GM10248 (cell line): Measurements from ENCODE around the gene NDP.

Source experiments
- CTCF ChIA-PET: fragments of 300-600 bp; sonication (Branson Sonifier 250); formaldehyde crosslinking; extraction: SDS; loops from one replicate; lab custom pipeline; 2021; ENCODE audit warnings: antibody characterized with exemption; lab: Yijun Ruan, JAX
- POLR2A ChIA-PET: fragments of 350-650 bp; sonication (Branson Sonifier 250); formaldehyde crosslinking; extraction: SDS; loops from one replicate; lab custom pipeline; 2020; ENCODE audit warnings: antibody characterized with exemption; lab: Yijun Ruan, JAX
- DNase-seq: peaks from one replicate; pipeline ENCODE4 v3.0.0; 2012; ENCODE audit errors: extremely low spot score
- TF ChIP-seq, protein P1 (sequence below): IDR thresholded peaks from 2 replicates; pipeline ENCODE4 v1.5.1; 2012; ENCODE audit warnings: mild to moderate bottlenecking, low read depth; ENCODE audit errors: extremely low read depth, missing control alignments, control extremely low read depth

The NDP gene, protein sequence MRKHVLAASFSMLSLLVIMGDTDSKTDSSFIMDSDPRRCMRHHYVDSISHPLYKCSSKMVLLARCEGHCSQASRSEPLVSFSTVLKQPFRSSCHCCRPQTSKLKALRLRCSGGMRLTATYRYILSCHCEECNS

DNA sequence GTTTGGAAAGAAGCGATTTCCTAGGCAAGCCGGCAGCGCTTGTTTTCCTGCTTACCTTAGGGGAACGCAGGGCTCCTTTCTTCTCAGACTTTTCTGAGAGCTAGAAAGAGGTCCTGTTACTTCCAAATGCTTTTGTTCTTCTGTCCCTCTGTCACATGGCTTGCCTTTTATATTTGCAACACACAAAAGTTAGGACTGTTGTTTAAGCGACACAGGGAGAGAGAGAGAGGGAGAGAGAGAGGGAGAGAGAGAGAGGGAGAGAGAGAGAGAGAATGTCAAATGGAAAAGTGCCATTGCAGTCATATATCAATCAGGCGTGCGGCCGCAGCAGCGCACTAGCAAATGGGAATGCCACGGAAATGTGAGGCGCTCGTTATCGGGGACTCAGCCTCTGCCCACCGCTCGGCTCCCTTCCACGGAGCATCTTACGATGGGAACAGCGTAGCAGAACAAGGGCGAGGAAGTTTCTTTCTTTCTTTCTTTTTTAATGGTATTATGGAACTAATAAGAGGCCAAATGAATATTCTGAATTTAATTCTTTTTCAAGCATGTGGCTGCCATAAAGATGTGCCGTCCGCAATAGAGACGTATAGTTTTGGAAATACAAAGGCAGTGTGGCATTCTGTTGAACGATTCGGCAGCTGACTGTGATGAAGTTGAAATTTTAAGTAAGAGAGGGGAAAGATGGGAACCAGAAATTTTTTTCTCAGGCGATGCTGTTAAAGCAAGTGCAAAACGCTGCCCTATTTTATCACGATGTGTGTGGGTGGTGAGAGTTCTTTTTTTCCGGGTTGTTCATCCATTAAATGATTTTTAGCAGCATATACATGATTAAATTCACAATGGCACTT lies at the start of gene NDP:
Gene NDP (minus strand): TSS at position 142 of the 851 bp plus-strand sequence. CDS start 14,745 bp downstream, outside the sequence.
- TF ChIP-seq, protein P1, sequence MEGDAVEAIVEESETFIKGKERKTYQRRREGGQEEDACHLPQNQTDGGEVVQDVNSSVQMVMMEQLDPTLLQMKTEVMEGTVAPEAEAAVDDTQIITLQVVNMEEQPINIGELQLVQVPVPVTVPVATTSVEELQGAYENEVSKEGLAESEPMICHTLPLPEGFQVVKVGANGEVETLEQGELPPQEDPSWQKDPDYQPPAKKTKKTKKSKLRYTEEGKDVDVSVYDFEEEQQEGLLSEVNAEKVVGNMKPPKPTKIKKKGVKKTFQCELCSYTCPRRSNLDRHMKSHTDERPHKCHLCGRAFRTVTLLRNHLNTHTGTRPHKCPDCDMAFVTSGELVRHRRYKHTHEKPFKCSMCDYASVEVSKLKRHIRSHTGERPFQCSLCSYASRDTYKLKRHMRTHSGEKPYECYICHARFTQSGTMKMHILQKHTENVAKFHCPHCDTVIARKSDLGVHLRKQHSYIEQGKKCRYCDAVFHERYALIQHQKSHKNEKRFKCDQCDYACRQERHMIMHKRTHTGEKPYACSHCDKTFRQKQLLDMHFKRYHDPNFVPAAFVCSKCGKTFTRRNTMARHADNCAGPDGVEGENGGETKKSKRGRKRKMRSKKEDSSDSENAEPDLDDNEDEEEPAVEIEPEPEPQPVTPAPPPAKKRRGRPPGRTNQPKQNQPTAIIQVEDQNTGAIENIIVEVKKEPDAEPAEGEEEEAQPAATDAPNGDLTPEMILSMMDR: no peak
- no peak for DNase-seq
- ChIA-PET POLR2A (no interaction called here), CTCF (interaction anchor here (2.1 kb wide), 1 partner anchor 15 kb away, joined by 8 read pairs; no protein-coding TSS in a partner anchor)

DNA sequence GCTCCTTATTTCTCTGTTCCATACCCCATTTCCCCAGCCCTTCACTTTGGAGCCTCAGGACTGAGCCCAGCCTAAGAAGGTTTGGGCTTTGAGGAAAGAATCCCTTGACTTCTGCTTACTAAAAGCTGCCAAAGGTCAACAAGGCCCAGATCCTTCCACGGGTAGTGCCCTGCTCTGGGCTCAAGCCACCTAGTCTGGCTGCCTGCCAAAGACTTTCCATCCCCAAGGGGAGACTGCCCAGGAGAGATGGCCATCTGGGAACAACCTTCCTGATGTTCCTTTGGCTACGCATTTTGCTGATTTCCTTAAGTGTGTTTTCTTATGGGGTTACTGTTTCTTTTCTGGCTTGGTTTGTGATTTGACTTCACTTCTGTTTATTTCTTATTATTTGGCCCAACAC lies 49.8 kb upstream of the NDP start:
- no peak for DNase-seq
- TF ChIP-seq, protein P1: no peak
- CTCF ChIA-PET: no interaction called here
- POLR2A ChIA-PET: no interaction called here

DNA sequence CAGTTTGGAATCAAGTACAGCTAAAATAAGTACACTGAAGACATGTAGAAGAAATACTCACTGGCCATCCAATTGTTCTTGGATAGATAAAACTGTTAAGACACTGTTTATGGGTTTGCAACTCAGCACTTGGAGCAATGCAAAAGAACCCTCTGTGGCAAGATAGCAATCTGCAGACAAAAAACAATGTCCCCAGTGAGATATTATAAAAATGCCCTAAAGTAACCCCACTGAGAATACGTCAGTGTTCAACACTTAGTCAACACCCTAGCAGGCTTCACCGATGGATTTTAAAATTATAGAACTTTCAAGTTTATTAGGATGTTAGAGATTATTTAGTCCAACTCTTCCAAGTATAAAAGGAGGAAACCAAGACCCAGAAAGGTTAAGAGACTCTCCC lies 47.5 kb upstream of the NDP start:
- TF ChIP-seq, protein P1: no peak

DNA sequence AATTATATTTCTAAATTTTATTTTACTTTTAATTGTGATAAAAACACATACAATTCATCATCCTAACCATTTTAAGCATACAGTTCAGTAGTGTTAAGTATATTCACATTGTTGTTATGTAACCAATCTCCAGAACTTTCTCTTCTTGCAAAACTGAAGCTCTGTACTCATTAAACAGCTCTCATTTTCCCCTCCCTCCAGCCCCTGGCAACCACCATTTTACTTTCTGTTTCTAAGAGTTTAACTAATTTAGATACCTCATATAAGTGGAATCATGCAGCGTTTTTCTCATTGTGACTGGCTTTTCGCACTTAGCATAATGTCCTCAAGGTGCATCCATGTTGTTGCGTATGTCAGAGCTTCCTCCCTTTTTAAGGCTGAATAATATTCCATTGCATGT lies 46.7 kb upstream of the NDP start:
- ChIA-PET POLR2A (no interaction called here), CTCF (no interaction called here)
- TF ChIP-seq, protein P1: no peak
- no peak for DNase-seq

More for the DNA sequence above, 47.5 kb upstream of the NDP start:
- ChIA-PET POLR2A (no interaction called here), CTCF (no interaction called here)
- DNase-seq: no peak

DNA sequence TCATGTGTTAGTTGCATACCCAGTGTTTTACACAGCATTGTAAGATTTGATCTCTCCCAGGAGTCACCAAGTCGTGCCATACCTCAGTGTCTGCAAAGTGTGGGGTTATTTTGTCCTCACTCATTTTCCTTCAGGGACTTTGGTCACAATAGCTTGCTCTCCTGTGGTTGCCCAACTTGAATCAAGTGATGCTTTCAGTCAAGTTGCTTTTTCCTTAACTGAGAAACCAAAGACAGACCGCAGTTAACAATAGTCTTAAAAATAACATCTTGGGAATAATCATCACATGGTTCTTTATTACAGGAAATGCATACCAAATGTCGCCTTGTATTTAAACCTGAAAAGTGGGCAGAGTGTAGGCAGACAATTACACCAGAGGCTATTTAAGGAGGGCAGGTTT lies 44.5 kb upstream of the NDP start:
- ChIA-PET POLR2A (no interaction called here), CTCF (no interaction called here)
- DNase-seq: no peak
- TF ChIP-seq, protein P1: no peak

DNA sequence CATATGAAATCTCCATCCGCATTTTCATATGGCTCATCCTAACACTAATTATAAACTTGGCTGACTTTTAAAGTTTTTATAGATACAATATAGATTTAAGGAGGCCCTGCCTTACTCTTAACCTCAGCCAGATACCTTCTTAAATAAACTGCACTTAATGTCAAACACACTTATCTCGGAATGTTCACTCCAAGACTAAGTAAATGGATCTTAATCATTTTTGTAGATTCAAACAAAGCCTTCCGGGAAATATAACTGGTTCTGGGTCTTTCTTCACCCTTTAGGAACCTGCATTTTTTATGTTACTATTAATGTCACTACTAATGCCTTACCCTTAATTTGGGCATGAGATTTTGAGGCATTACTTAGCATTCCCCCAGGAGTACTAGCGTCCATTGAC lies 43.7 kb upstream of the NDP start:
- TF ChIP-seq, protein P1: no peak
- ChIA-PET POLR2A (no interaction called here), CTCF (no interaction called here)
- no peak for DNase-seq
